VCaP (cell line): Measurements from ENCODE around the gene KCNAB2.

ENCODE experiments used
- H3K27ac ChIP-seq: fragments of 450-650 bp; 2 replicates; pipeline ENCODE4 v1.5.1; 2017
- TF ChIP-seq, protein P1 (sequence below): fragments of 450-650 bp; conservative IDR thresholded peaks from 2 replicates; pipeline ENCODE4 v1.5.1; 2017; ENCODE audit warnings: mild to moderate bottlenecking, moderate library complexity

KCNAB2 gene

DNA sequence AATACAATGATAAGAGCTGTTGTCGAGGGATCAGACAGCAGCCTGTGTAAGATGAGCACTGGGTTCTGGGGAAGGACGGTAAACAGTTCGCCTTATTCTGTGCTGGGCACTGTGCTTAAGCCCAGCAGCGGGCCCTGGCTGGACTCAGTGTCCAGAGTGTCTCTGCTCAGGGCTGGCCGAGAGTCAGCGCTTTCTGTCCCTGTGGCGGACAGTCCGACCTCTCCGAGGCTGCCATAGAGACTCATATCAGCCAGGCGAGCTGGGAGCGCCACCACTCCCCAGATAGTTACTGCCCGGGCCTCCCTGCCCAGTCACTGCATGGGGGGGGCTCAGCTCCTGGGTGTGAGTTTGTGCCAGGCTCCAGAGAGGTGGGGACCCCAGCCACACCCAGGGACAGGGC, 38.8 kb upstream of the KCNAB2 start:
- TF ChIP-seq, protein P1, sequence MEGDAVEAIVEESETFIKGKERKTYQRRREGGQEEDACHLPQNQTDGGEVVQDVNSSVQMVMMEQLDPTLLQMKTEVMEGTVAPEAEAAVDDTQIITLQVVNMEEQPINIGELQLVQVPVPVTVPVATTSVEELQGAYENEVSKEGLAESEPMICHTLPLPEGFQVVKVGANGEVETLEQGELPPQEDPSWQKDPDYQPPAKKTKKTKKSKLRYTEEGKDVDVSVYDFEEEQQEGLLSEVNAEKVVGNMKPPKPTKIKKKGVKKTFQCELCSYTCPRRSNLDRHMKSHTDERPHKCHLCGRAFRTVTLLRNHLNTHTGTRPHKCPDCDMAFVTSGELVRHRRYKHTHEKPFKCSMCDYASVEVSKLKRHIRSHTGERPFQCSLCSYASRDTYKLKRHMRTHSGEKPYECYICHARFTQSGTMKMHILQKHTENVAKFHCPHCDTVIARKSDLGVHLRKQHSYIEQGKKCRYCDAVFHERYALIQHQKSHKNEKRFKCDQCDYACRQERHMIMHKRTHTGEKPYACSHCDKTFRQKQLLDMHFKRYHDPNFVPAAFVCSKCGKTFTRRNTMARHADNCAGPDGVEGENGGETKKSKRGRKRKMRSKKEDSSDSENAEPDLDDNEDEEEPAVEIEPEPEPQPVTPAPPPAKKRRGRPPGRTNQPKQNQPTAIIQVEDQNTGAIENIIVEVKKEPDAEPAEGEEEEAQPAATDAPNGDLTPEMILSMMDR: no peak
- no peak overlapping the region for H3K27ac ChIP-seq

DNA sequence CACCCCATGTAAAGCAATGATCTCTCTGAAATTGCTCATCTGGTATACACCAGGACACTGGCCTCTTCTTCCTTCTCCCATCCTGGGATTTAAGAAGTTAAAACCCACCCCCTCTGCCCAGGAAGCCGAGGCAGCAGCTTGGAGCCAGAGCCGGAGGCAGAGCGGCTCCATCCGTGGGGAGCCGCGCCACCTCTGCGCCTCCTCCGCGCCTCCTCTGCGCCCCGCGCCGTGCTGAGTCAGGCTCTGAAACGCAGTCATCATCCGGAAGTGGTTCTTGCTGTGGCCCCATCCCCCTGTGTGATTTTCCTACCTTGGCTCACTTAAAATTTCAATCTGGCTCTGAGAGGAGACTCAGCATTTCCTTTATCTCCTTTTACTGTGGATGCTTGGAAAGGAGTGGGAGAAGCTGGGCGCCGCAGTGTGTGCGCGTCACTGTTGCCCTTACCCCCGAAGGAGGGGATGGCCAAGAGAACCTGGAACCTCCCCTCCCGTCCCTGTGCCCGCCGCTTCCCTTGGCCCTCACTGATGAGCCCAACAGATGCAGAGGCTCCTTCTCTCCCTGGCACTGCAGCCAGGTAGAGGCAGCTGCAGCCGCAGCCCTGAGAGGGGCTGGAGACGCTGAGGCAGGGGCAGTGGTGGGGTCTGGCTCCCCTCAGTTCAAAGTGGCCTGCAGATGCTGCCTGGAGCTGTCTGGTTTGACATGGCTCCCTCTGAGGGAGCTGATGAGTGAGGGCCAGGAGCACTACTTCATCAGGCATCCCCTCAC, 38.2 kb upstream of the KCNAB2 start:
- H3K27ac ChIP-seq: no peak overlapping the region
- TF ChIP-seq, protein P1: no peak

DNA sequence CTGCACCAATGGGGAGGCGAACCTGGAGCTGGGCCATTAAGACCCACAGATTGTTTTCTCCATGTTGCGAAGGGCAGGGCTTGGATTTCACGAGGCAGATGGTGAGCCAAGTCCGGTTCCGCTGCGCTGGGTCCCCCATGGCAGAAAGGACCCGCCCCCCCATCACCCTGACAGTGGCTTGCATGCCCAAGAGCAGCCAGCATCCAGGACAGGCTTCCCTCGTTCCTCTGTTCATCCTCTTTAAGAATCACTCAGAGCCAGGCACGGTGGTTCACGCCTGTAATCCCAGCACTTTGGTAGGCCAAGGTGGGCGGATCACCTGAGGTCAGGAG, 37.6 kb upstream of the KCNAB2 start:
- H3K27ac ChIP-seq: no peak overlapping the region

DNA sequence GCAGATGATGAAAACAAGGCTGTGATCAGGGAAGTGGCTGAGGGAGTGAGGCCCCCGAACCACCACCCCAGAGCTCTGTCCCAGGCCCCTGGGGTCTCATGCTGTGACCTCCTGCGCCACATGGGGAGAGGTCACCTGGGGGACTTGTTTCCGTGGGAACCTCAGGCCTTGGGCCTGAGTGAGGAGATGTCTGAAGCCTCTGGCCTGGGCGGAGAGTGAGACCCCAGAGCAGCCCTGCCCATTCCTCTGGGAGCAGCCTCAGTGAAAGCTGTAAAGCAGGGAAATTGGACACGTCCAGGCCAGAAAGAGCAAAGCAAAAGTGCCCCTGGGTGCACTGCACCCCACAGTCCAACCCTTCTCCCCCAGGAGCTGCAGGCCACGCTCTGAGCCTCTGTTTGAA, 37.0 kb upstream of the KCNAB2 start:
- TF ChIP-seq, protein P1: no peak
- no peak overlapping the region for H3K27ac ChIP-seq

More for the DNA sequence above, 37.6 kb upstream of the KCNAB2 start:
- TF ChIP-seq, protein P1: no peak

DNA sequence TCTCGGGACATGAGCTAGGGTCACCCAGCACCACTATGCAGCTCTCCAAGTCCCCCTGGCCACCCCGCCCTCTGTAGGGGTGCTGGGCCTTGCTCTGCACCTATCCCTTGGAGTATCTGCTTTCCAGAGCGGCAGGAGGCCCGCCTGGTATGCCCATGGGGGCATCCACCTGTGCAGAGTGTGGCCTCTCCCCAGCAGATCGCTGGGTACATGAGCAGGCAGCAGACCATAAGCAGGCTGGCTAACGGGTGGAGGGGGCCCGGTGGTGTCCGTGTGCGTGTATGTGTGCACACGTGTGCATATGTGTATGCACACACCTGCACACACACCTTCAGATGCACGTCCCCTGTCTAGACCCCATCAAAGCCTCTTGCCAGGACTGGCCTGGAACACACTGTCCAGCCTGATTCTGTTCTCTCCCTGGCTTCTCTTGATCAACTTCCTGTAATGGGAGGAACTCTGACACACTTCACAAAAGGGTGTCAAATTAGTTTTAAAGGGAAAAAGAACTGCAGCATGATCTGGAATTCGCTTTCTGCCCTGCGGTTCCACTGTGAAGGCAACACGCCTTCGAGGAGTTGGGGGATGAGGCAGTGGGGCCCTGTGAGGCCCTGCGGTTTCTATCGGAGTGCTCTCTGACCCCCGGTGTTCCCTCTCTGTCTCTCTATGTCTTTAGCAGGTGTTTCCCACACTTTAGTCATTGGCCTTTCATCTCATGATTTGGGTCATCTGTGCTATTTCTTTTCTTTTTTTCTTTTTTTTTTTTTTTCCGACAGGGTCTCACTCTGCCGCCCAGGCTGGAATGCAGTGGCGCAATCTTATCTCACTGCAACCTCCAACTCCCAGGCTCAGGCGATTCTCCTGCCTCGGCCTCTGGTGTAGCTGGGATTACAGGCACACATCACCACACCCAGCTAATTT, 36.3 kb upstream of the KCNAB2 start:
- H3K27ac ChIP-seq: no peak overlapping the region
- TF ChIP-seq, protein P1: no peak

DNA sequence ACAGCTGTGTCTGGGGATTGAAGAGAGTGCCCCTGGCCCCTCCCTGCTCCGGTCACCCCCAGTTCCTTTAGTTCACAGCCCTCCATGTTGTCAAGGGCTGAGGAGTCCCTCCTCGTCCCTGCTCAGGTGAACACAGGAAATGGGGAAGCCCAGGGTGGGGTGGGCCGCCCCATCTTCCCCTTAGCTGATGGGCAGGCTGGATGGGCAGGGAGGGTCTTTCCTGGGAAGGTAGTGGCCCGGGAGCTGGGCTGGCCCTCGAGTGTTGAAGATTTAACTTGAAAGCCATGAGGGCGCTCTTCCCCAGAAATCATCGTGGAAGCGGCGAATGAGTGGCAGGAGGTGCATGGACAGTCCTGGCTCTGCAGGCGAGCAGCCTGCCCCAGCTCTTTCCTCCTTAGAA, 35.1 kb upstream of the KCNAB2 start:
- H3K27ac ChIP-seq: no peak overlapping the region

More for the DNA sequence above, 35.1 kb upstream of the KCNAB2 start:
- TF ChIP-seq, protein P1: no peak
